Erythroblast (primary cell): ENCODE measurements around the gene PCDHB11.
"Not testable (repeated sequence)": the region's sequence is repeated elsewhere in the genome, so short reads cannot be mapped to it uniquely, and the experiment has no call there.

ENCODE experiments used
- GATA1 ChIP-seq: IDR thresholded peaks from 2 replicates; pipeline ENCODE4 v1.6.1; 2011; ENCODE audit warnings: low read depth, mild to moderate bottlenecking, control low read depth, low read length, moderate library complexity
- POLR2A ChIP-seq: IDR thresholded peaks from 2 replicates; pipeline ENCODE4 v1.6.1; 2011; ENCODE audit warnings: mild to moderate bottlenecking, low read length

DNA sequence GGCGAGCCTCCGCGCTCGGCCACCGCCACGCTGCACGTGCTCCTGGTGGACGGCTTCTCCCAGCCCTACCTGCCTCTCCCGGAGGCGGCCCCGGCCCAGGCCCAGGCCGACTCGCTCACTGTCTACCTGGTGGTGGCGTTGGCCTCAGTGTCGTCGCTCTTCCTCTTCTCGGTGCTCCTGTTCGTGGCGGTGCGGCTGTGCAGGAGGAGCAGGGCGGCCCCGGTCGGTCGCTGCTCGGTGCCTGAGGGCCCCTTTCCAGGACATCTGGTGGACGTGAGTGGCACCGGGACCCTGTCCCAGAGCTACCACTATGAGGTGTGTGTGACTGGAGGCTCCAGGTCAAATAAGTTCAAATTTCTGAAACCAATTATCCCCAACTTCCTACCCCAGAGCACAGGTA lies 11.4 kb downstream of the PCDHB11 start:
- not testable (repeated sequence) for TF ChIP-seq POLR2A, GATA1
